IMR-90 (cell line): ENCODE data around the gene NAPSA. TPM values are rescaled to one million over a fixed set of nuclear protein-coding genes. Genes with fewer than 3 reads are reported as not detected.

Source experiments
- ATAC-seq: fragments of 200-7000 bp; cut with Tn5 transposase; 2 replicates; pipeline ENCODE4 v1.9.1; 2020; ENCODE audit warnings: low read depth, mild to moderate bottlenecking, moderate library complexity
- BruUV-seq: library from RNA; stranded (reverse); fragments of 400-500 nt; replicated peaks from 2 replicates; lab custom pipeline; 2021; lab: Mats Ljungman, UMichigan
- CTCF ChIA-PET: fragments of 300-600 bp; formaldehyde crosslinking; extraction: SDS; loops from one replicate; lab custom pipeline; 2021; ENCODE audit warnings: antibody characterized with exemption; lab: Yijun Ruan, JAX
- POLR2A ChIA-PET: fragments of 300-600 bp; sonication (Branson Sonifier 250); formaldehyde crosslinking; loops from one replicate; lab custom pipeline; 2022; ENCODE audit warnings: antibody characterized with exemption; ENCODE audit not compliant: unreplicated experiment; lab: Charles Lee
- DNase-seq: peaks from one replicate; pipeline ENCODE4 v3.0.0; 2013
- H2AFZ ChIP-seq: replicated peaks from 2 replicates; pipeline ENCODE3; 2013; ENCODE audit warnings: low read length, mild to moderate bottlenecking; ENCODE audit not compliant: poor library complexity
- H2AK5ac ChIP-seq: 2 replicates; pipeline ENCODE4 v1.6.1; 2013; ENCODE audit warnings: low read depth, low read length, inconsistent platforms
- H2AK9ac ChIP-seq: replicated peaks from 2 replicates; pipeline ENCODE3; 2013; ENCODE audit warnings: mild to moderate bottlenecking, low read depth, low read length, moderate library complexity; ENCODE audit not compliant: poor library complexity
- H2BK120ac ChIP-seq: 2 replicates; pipeline ENCODE4 v1.6.1; 2013; ENCODE audit warnings: low read depth, low read length, inconsistent platforms
- H2BK15ac ChIP-seq: 3 replicates; pipeline ENCODE4 v1.6.1; 2013; ENCODE audit warnings: low read depth, low read length, inconsistent platforms
- H2BK20ac ChIP-seq: 2 replicates; pipeline ENCODE4 v1.6.1; 2013; ENCODE audit warnings: low read depth, mild to moderate bottlenecking, inconsistent platforms, low read length, moderate library complexity
- H2BK5ac ChIP-seq: 2 replicates; pipeline ENCODE4 v1.6.1; 2013; ENCODE audit warnings: mild to moderate bottlenecking, low read depth, low read length, inconsistent platforms; ENCODE audit not compliant: poor library complexity, severe bottlenecking
- H3K14ac ChIP-seq: replicated peaks from 2 replicates; pipeline ENCODE4 v1.6.1; 2013; ENCODE audit warnings: low read depth, low read length, inconsistent platforms
- H3K18ac ChIP-seq: 2 replicates; pipeline ENCODE4 v1.6.1; 2013; ENCODE audit warnings: low read depth, low read length, control low read depth
- H3K23ac ChIP-seq: 2 replicates; pipeline ENCODE4 v1.6.1; 2013; ENCODE audit warnings: low read depth, low read length, inconsistent platforms
- H3K27ac ChIP-seq: 2 replicates; pipeline ENCODE4 v1.5.1; 2013; ENCODE audit warnings: mild to moderate bottlenecking, control low read depth, low read length; ENCODE audit not compliant: insufficient read depth
- H3K27me3 ChIP-seq: 2 replicates; pipeline ENCODE4 v1.6.1; 2013; ENCODE audit warnings: low read length; ENCODE audit not compliant: control insufficient read depth, insufficient read depth
- H3K36me3 ChIP-seq: 2 replicates; pipeline ENCODE4 v1.6.1; 2013; ENCODE audit warnings: low read length, mixed read lengths; ENCODE audit not compliant: control insufficient read depth, insufficient read depth
- H3K4ac ChIP-seq: 2 replicates; pipeline ENCODE4 v1.6.1; 2013; ENCODE audit warnings: low read depth, low read length, inconsistent platforms
- H3K4me1 ChIP-seq: 2 replicates; pipeline ENCODE4 v1.6.1; 2013; ENCODE audit warnings: low read length, mixed read lengths; ENCODE audit not compliant: control insufficient read depth, insufficient read depth
- H3K4me2 ChIP-seq: 2 replicates; pipeline ENCODE4 v1.6.1; 2013; ENCODE audit warnings: low read depth, mild to moderate bottlenecking, control low read depth, low read length, moderate library complexity
- H3K4me3 ChIP-seq: 2 replicates; pipeline ENCODE4 v1.5.1; 2013; ENCODE audit warnings: low read depth, mild to moderate bottlenecking, control low read depth, low read length, moderate library complexity; ENCODE audit not compliant: insufficient read depth
- H3K56ac ChIP-seq: 2 replicates; pipeline ENCODE4 v1.6.1; 2013; ENCODE audit warnings: low read length, inconsistent platforms; ENCODE audit not compliant: insufficient read depth; ENCODE audit errors: extremely low read depth
- H3K79me1 ChIP-seq, 2 experiments: 2 replicates each; pipeline ENCODE4 v1.6.1; 2013; ENCODE audit warnings: low read length in 2 of 2, inconsistent platforms in 1 of 2, low read depth in 1 of 2
- H3K9ac ChIP-seq: 2 replicates; pipeline ENCODE4 v1.6.1; 2013; ENCODE audit warnings: low read depth, low read length, control low read depth
- H3K9me1 ChIP-seq: 2 replicates; pipeline ENCODE4 v1.6.1; 2013; ENCODE audit warnings: low read length, inconsistent platforms; ENCODE audit not compliant: insufficient read depth
- H3K9me3 ChIP-seq: 2 replicates; pipeline ENCODE4 v1.6.1; 2013; ENCODE audit warnings: low read length; ENCODE audit not compliant: control insufficient read depth, insufficient read depth
- H4K20me1 ChIP-seq: 2 replicates; pipeline ENCODE4 v1.6.1; 2013; ENCODE audit warnings: low read length, inconsistent platforms; ENCODE audit not compliant: insufficient read depth
- H4K5ac ChIP-seq: 2 replicates; pipeline ENCODE4 v1.6.1; 2013; ENCODE audit warnings: mild to moderate bottlenecking, low read depth, low read length, control low read depth
- H4K8ac ChIP-seq, 2 experiments: 2 replicates each; pipeline ENCODE4 v1.6.1; 2013; ENCODE audit warnings: low read depth in 2 of 2, low read length in 2 of 2, control low read depth in 1 of 2, inconsistent platforms in 1 of 2
- H4K91ac ChIP-seq: 2 replicates; pipeline ENCODE4 v1.6.1; 2013; ENCODE audit warnings: low read depth, low read length, inconsistent platforms; ENCODE audit not compliant: insufficient read depth
- BHLHE40 ChIP-seq: fragments of 150-350 bp; IDR thresholded peaks from 2 replicates; pipeline ENCODE4 v1.6.1; 2016; ENCODE audit warnings: mild to moderate bottlenecking, low read depth, low read length
- CEBPB ChIP-seq: IDR thresholded peaks from 2 replicates; pipeline ENCODE4 v1.6.1; 2012; ENCODE audit warnings: low read depth, low read length, improper control_type of control experiment
- CHD1 ChIP-seq: IDR thresholded peaks from 2 replicates; pipeline ENCODE4 v1.6.1; 2012; ENCODE audit warnings: low read depth, low read length, improper control_type of control experiment
- CTCF ChIP-seq: conservative IDR thresholded peaks from 2 replicates; pipeline ENCODE4 v1.5.1; 2012; ENCODE audit warnings: mild to moderate bottlenecking, low read depth, low read length, improper control_type of control experiment
- FOS ChIP-seq: fragments of 150-350 bp; IDR thresholded peaks from 2 replicates; pipeline ENCODE4 v1.6.1; 2016; ENCODE audit warnings: low read depth, low read length
- MAFK ChIP-seq: IDR thresholded peaks from 2 replicates; pipeline ENCODE4 v1.6.1; 2012; ENCODE audit warnings: low read depth, low read length, improper control_type of control experiment
- MAZ ChIP-seq: IDR thresholded peaks from 2 replicates; pipeline ENCODE4 v1.6.1; 2012; ENCODE audit warnings: low read depth, mild to moderate bottlenecking, low read length, improper control_type of control experiment, moderate library complexity, borderline replicate concordance
- MXI1 ChIP-seq: IDR thresholded peaks from 2 replicates; pipeline ENCODE4 v1.6.1; 2012; ENCODE audit warnings: low read depth, mild to moderate bottlenecking, low read length, moderate library complexity, borderline replicate concordance
- NFE2L2 ChIP-seq: fragments of 150-350 bp; IDR thresholded peaks from 2 replicates; pipeline ENCODE4 v1.6.1; 2016; ENCODE audit warnings: low read depth, mild to moderate bottlenecking, low read length
- POLR2A ChIP-seq: IDR thresholded peaks from 2 replicates; pipeline ENCODE4 v1.6.1; 2012; ENCODE audit warnings: mild to moderate bottlenecking, low read depth, low read length
- RAD21 ChIP-seq: IDR thresholded peaks from 2 replicates; pipeline ENCODE4 v1.6.1; 2012; ENCODE audit warnings: low read length, improper control_type of control experiment
- RCOR1 ChIP-seq: IDR thresholded peaks from 2 replicates; pipeline ENCODE4 v1.6.1; 2012; ENCODE audit warnings: mild to moderate bottlenecking, low read length, improper control_type of control experiment; ENCODE audit not compliant: insufficient replicate concordance
- RFX5 ChIP-seq: IDR thresholded peaks from 2 replicates; pipeline ENCODE4 v1.8.0; 2012; ENCODE audit warnings: low read depth, mild to moderate bottlenecking, low read length, moderate library complexity
- SMC3 ChIP-seq: fragments of 150-350 bp; IDR thresholded peaks from 2 replicates; pipeline ENCODE4 v1.6.1; 2016; ENCODE audit warnings: low read depth, mild to moderate bottlenecking, antibody characterized with exemption, low read length, moderate library complexity
- WGBS, 2 experiments: methylation state at CpG; one replicate each; pipeline versions ENCODE4 v1.1.5 to v1.1.7; 2013; ENCODE audit warnings: missing lambda C conversion rate in 2 of 2; ENCODE audit not compliant: insufficient read length in 1 of 2; ENCODE audit errors: extremely low coverage in 2 of 2; 5-methylcytosine and 5-hydroxymethylcytosine counted together
- dilution Hi-C: fragments of 300-500 bp; cut with HindIII; formaldehyde crosslinking; loops from one replicate; pipeline ENCODE4 v1.14.3; 2018; ENCODE audit warnings: low sequenced_read_pairs; ENCODE audit not compliant: unreplicated experiment
- in situ Hi-C: fragments of 300-500 bp; cut with MboI; formaldehyde crosslinking; loops from 3 replicates; pipeline ENCODE4 v1.14.3; 2019; ENCODE audit warnings: low sequenced_read_pairs, inconsistent platforms, mixed read lengths
- intact Hi-C: fragments of 100-400 bp; cut with micrococcal nuclease; formaldehyde crosslinking; loops from 2 replicates; pipeline ENCODE4 v1.10.0; 2022
- polyA plus RNA-seq, 3 experiments: library from polyadenylated mRNA; depleted of rRNA; stranded (reverse); fragments of >200 nt; gene quantifications; 2 replicates each; pipeline ENCODE4 v1.2.3, GENCODE V29; 2012; ENCODE audit warnings: low replicate concordance in 1 of 3
- total RNA-seq: library from RNA; depleted of rRNA; stranded (reverse); fragments of >200 nt; gene quantifications from 2 replicates; pipeline ENCODE4 v1.2.3, GENCODE V29; 2012
- TF ChIP-seq, protein P1 (sequence below): fragments of 150-350 bp; IDR thresholded peaks from 2 replicates; pipeline ENCODE4 v1.6.1; 2016; ENCODE audit warnings: low read depth, mild to moderate bottlenecking, low read length, moderate library complexity, borderline replicate concordance
- TF ChIP-seq, protein P2 (sequence below): fragments of 150-350 bp; IDR thresholded peaks from 2 replicates; pipeline ENCODE4 v1.6.1; 2017; ENCODE audit warnings: mild to moderate bottlenecking, antibody characterized with exemption, low read length, low read depth

NAPSA gene
- total and polyA plus RNA-seq, 2 of the 4 experiments (the other 2 are of a cell fraction) = 0.39 TPM; not detected in 1

DNA sequence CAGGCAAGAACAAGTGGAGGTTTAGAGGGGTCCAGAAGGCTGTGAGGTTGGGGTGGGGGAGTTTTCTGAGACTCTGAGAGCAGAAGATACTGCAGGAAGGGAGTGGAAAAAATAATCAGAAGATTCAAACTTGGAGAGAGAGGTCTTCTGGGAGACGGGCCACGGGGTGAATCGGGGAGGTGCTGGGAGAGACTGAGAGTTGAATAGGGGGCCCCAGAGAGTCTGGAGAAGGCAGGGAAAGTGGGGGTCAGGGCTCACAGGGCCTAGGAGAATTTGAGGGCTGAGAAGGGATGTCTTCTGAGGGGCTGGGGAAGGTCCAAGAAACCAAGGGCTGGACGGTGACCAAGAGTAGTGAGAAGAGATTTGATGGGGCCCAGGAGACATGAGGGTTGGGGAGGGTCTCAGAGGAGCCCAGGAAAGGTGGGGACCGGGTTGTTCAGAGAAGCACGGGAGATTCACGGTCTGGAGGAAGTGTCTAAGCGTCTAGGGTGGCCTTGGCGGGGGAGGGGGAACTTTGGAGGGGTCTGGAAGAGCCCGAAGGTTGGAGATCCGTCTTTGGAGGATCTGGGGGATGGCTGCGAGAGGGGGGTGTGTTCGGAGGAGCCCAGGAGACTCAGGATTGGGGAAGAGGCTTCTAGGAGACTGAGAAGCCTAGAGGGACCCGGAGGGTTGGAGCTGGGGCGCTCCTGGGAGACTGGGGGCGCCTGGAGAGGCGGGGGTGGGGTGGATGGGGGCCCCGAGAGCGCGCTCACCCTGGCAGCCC, 37.8 kb downstream of the NAPSA start:
- Histone ChIP-seq H3K9me1 (no peaks in the 10 kb centered on the region), H3K56ac (no peak overlapping the region), H2BK15ac (no peak overlapping the region), H4K20me1 (no peaks in the 10 kb centered on the region), H3K27ac (no peak overlapping the region), H2AK5ac (no peak overlapping the region), H3K4me3 (no peak overlapping the region), H3K27me3 (peaks cover 43% of the 10 kb centered on the region), H4K8ac (no peak overlapping the region), H4K91ac (no peak overlapping the region), H3K9me3 (peaks cover 11% of the 10 kb centered on the region), H2AFZ (no peak overlapping the region), H2AK9ac (no peak overlapping the region), H3K79me1 (no peaks in the 10 kb centered on the region), H3K4ac (no peak overlapping the region), H2BK120ac (no peak overlapping the region), H2BK20ac (no peak overlapping the region), H3K14ac (no peak overlapping the region), H3K4me1 (no peaks in the 10 kb centered on the region), H3K36me3 (no peaks in the 10 kb centered on the region), H4K5ac (no peak overlapping the region), H3K18ac (no peak overlapping the region), H3K4me2 (no peak overlapping the region), H3K23ac (no peak overlapping the region), H3K9ac (no peak overlapping the region), H2BK5ac (no peak overlapping the region)
- ATAC-seq (no peak), DNase-seq (no peak)
- no peak for TF ChIP-seq POLR2A
- no peak for TF ChIP-seq FOS
- TF ChIP-seq MAFK = no peak
- TF ChIP-seq MAZ = no peak
- TF ChIP-seq MXI1 = no peak
- TF ChIP-seq RCOR1 = no peak
- no peak for TF ChIP-seq NFE2L2
- TF ChIP-seq RAD21 = no peak
- TF ChIP-seq SMC3 = no peak
- no peak for TF ChIP-seq CHD1
- TF ChIP-seq, protein P1, sequence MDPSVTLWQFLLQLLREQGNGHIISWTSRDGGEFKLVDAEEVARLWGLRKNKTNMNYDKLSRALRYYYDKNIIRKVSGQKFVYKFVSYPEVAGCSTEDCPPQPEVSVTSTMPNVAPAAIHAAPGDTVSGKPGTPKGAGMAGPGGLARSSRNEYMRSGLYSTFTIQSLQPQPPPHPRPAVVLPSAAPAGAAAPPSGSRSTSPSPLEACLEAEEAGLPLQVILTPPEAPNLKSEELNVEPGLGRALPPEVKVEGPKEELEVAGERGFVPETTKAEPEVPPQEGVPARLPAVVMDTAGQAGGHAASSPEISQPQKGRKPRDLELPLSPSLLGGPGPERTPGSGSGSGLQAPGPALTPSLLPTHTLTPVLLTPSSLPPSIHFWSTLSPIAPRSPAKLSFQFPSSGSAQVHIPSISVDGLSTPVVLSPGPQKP = no peak
- TF ChIP-seq BHLHE40 = no peak
- no peak for TF ChIP-seq CEBPB
- TF ChIP-seq, protein P2, sequence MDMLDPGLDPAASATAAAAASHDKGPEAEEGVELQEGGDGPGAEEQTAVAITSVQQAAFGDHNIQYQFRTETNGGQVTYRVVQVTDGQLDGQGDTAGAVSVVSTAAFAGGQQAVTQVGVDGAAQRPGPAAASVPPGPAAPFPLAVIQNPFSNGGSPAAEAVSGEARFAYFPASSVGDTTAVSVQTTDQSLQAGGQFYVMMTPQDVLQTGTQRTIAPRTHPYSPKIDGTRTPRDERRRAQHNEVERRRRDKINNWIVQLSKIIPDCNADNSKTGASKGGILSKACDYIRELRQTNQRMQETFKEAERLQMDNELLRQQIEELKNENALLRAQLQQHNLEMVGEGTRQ = no peak
- no peak for TF ChIP-seq CTCF
- no peak for TF ChIP-seq RFX5
- dilution Hi-C loops (no loop called here), intact Hi-C loops (no loop called here), in situ Hi-C loops (no loop called here)
- POLR2A ChIA-PET = no interaction called here
- CTCF ChIA-PET = no interaction called here
- BruUV-seq = no TSS peak
- WGBS, 2 experiments = 21% methylated on average over 9 of the region's 20 CpGs; no CpG with 5 or more reads in 1 of the 2 experiments
